SW 1271 (cell line): ENCODE results near the gene DNAH11.
A peak's percentile ranks its signal among the peaks of the same experiment; 100 is the strongest.

Experiments
- DNase-seq, 2 experiments: peaks; one replicate each; lab custom pipeline; 2025; lab: John Stamatoyannopoulos, UW

The DNAH11 gene

DNA sequence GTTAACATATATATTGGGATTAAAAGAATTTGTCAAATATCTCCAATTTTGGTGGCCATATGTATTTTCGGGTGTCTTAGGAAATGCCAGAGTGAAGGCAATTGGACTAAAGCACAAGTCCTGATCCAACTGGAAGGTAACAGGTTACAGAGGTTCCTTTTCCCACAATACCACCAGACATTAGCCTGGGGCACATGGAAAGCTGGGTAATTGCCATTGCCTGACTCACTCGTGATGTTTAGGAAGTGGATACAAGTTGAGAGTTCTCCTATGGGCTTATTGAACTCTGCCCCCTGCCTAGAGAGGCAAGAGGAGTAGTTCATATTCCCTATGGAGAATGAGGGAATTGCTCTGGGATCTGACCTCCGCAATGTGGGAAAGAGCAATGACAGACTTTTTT lies 5.7 kb downstream of the DNAH11 start:
- DNase-seq: no peak

DNA sequence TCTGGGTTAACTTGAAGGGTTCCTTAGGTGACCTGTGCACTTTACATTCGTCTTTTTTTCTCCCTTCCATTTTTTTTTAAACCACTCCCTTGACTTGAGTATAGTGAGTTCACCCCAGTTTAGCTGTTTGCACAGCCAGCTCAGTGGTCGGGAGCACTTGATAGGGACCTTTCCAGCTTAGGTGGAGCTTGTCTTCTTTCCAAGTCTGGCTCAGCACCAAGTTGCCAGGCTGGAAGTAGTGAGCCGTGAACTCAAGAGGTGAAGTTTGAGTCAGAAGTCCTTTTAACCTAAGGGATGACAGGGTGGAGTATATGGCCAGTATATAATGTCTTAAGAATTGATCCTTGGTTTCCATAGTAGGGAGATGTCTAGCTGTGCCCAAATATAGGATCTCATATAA lies 7.2 kb downstream of the DNAH11 start:
- no peak for DNase-seq

DNA sequence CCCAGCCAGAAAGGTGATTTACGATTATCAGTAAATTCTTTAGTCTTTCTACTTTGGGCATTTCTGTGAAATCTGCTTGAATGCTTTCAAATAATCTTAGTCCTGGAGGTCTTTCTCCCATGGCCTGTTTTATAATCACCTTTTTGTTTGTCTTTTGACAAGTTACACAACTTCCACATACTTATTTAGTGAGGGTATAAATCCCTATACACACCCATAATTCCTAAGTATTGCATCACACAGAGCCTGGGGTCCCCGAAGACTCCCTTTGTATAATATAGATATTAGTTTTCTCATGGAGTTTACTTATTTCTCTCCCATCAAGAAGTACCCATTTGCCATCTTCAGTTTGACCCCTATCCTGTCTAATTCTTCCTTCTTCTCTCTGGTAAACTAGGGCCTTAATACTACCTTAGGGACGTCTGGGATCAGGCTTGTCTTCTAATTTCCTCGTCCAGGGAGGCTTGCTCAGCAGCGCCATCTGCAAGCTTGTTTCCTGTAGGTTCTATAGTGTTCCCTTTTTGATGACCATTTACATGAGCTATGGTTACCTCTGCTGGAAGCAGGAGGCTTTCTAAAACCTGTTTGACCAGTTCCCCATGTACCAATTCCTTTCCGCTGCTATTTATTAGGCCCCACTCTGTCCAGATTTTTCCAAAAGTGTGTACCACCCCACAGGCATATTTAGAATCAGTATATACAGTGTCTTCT lies 8.1 kb downstream of the DNAH11 start:
- no peak for DNase-seq

DNA sequence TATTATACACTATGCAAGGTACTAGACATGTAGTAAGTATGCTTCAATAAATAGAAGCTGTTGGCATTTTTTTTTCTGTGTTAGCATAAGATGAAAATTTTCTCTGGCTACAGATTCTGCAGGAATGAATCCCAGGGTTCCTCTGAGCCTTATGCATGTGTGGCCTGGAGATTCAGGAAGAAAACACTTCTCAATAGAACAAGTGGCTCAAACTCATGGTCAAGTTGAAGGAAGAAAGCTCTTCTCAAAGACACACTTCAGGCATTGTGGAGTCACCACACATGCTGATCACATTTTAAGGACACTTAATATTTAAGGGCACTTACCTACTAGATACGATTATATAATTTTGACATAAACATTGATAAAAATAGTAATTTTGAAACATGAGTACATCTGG lies 19.5 kb downstream of the DNAH11 start:
- DNase-seq: no peak

DNA sequence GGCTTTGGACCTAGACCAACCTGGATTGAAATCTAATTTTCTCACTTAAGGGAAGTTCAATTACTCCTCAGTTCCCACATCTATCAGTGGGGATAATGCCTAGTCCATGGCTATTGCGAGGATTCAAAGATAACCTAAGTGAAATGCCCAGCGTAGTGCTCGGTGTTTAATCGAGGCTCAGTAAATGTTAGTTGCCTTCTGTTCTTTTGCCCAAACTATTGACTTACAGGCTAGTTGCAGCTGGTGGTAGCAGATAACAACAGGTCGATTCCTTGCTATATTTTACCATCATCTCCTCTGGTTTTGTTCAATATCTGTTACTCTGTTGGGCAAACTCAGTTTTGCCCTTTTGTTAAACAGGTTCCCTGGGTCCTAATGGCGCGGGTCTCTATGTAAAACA lies 22.8 kb downstream of the DNAH11 start:
- DNase-seq: no peak

DNA sequence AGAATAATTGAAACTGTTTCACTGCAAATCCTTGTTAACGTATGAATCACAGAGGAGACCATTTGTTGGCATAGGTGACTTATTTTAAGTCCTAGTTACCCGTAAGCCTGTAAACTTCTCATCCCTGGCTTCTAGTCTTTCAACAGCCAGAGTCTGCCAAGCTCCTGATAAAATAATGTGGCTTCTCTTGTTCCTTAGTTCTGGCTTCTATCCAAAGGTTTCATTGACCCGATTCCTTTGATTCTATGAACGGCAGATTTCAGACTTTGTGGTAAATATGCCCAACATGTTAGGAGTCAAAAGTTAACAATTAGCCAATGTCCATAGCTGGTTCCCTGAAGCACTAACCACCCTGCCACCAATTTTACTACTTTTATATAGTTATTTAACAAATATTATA lies 23.3 kb downstream of the DNAH11 start:
- no peak for DNase-seq

DNA sequence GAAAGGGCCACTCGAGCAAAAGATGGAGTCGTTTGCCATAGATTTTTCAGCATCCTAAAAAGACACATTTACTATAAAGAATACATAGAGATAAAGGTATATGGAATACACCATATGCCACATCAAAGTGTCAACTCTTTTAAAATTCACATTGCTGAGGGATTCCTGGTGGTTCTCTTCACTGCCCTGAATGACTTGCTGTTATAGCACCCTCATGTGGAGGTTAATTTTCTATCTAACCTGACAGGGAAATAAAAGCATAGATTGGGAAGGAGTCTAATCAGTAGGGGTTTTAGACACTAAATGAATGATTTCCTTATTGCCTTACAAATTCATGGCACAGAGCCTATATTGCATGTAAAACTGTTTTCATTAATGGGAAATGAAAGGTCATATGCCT lies 25.9 kb downstream of the DNAH11 start:
- DNase-seq: peak in 1 of 2 experiments; percentile 30

DNA sequence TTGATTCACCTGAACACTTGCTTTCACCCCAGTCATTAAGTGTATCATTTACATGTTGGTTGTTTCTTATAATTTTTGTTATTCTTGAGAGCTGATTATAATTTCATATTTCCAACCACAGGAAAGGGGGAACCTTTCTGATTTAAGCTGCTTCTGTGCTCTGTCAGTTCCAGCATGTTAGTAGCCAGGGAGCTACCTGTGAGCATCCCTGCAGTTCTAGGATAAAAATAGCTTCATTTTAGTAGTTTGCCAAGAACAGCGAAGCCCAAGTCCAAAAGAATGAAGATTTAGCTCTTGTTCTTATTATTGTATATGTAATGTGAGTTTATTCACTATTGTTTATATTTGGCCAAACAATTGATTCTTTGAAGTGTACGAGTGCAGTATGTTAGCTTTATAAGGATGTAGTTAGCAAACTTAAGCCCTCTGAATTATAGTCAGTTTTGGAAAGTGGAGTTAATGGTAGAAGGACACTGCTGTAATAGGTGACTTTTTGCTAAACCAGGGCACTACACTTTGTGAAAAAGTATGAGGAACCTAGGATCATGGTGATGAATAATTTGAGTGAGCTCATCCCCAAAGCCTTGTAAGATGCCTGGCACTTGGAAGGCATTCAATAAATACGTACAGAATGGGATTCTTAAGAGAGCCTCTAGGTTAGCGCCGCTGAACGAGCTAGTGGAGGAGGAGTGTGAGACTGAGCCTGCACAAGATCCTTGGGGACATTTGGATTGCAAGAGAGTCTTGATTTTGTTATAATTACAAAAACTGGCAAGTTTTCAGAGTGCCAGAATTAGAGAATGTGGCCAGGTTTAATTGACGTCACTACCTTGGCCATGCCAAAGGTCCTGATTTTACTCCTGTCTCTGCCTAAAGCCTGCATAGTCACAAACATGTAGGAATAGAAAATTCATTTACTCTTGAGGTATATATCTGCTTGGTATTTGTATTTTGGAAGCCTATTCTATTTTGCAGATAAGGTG lies 29.8 kb downstream of the DNAH11 start:
- no peak for DNase-seq

DNA sequence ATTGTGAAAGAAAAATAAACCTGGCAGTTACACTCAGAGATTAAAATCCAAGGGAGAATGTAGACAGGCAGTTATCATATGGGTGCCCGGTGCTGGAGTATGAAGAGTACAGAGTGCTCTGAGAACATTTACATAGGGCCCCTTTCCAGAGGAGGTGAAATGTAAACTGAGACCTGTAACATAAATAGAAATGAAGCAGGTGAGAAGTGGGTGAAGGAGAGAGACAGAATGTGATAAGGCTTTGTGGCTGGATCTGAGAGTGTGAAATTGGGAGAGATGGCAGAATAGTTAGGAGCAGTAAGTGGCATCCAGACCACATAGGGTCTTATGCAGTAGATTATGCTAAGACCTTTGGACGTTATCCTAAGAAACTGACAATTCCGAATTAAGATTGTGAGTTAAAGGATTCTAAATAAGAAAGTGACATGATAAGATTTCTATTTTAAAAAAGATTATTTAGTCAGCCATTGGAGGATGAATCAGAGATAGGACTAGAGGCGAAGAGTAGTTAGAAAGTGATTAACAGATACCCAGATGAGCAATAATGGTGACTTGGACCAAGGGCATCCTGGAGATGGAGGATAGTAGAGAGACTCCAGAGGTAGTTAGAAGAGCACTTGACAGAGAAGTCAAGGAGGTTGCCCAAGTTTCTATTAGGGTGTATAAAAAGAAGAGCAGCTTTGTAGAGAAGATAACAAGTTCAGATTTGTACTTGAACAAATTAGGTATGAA lies 36.7 kb downstream of the DNAH11 start:
- DNase-seq: no peak

DNA sequence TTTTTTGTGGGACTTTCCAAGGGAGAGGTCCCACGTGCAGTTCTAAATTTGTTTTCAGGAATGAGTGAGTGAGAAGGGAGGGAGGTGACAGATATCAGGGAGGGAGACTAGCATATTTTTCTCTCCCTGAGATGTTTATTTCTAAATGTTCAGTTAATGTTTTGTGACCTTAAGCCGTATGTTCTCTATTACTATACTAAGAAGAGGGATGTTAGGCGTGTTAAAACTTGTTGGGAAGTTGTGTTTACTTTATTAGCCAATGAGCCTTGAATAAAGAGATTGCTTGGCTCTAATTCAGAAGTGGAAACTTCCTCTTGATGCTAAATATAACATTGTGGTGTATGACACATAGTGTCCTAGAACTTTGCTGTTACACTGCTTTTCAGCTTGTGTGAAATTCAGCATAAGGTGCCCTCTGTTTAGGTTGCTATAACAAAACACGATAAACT lies 37.3 kb downstream of the DNAH11 start:
- peak in 1 of 2 experiments; percentile 24 for DNase-seq

DNA sequence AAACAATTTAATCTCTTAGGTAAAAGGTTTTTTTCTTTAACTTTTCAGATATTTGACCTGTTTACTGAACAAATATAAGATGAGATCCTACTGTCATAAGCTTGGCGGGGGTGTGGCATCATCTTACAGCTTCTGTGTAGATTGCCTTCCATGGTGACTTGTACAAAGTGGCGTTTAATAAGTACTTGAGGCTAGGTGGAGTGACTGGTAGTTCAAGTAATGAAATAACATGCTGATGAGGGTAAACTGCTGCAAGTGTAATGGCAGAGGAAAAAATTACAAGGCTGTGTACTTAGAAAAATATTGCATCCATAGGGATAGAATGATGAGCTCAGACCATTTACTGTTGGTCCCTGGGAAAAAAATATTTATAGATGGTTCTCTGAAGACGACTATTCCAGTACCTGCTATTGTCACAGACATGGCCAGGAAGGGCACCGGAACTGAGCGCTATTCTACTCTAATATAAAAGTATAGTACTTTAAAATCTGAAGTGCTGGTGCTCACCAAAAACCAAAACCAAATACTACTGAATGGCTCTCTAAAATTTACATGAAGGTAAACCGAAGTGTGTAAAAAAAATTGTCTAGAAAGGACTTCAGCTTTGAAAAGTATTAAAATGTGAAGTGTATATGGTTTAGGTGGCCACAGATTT lies 42.4 kb downstream of the DNAH11 start:
- no peak for DNase-seq

DNA sequence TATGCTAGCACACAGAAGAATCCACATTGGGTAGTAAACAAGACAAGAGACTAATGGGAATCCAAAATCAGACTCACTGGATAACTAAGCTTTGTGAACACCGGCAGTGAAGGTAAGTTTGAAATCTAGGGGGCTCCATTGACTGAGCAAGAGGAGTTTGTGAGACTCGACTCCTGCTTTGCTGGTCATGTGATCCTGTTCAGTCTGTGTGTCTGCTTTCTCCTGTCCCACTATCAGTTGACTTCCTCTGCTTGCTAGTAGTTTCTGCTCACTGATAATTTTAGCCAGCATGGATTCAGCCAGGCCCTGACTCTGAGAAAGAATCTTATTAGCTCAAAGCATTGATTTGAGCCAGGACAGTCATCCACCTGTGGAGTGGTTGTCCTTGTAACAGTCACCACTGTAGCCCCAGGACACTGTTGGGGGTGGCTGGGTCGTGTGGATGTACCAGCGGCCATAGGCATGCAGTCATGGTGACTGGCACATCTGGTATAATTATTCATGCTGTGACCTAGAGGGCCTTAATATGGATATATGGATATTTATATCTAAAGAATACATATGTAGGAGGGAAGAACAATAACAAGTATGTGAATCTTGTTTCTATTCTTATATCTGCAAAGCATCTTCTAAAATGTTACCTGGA lies 44.4 kb downstream of the DNAH11 start:
- DNase-seq: no peak

DNA sequence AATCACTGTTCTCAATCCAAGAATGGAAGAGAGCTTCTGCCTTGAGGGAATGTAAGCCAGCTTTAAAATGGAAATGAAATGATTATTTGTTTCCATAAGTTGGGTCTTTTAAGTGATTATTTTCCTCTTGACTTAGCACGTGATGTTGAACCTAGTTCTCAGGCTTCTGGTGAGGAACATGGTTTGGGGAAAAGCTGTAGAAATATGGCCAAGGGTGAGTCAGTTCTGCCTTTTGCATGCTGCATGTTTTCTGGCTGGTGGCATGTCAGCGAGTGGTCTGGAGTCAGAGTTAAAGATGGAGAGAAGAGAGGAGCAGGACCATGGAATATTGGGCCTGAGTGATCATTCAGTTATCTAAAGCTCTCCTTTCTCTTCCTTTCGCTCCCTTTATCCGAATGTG lies 54.0 kb downstream of the DNAH11 start:
- no peak for DNase-seq

DNA sequence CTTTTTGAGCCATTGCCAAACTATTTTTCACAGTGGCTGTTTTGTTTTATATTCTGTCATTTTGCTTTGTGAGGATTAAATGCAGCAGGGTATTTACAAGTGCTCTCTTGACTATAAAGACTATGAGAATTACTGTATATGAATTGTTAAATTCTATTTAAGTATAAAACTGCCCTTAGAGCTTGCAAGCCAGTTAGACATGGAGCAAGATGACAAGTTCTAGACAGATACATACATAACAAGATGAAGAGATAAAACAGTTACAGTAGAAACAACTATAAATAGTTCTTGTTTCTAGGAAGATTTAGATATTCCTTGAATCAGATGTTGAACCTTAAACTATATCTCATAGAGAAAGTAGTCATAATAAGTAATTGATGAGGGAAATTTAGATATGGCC lies 60.6 kb downstream of the DNAH11 start:
- no peak for DNase-seq

DNA sequence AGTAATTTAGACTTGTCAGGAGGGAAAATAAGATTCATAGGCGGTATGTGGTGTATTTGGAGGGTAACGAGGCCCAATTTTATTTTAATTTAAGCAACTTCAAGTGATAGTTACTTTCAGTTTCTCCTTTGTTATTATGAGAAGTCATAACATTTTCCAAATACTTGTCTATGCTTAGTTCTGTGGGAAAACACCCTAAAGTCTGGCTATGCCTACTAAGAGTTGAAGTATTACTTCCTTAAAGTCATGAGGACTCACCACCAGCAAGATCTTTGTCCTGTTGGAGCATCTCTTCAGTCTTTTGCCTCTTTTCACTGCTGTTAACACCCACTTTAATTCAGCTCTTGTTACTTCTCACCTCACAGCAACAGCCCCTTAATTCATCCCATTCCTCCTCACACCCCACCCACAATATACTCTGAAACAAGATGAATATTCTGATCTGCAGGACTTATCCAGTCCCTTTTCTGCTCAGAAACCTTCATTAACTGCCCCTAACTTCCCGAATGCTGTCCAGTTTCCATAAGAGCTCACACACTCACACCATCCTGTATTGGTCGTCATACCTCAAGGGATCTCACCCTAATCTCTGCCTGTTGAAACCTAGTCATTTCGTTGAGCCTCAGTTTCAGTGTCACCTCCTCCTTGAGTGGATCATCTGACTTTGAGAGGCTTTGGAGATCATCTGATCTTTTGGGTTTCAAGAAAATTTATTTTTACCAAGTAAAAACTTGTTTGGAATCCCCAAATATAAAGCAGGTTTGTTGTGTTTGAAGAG lies 61.3 kb downstream of the DNAH11 start:
- DNase-seq: no peak

DNA sequence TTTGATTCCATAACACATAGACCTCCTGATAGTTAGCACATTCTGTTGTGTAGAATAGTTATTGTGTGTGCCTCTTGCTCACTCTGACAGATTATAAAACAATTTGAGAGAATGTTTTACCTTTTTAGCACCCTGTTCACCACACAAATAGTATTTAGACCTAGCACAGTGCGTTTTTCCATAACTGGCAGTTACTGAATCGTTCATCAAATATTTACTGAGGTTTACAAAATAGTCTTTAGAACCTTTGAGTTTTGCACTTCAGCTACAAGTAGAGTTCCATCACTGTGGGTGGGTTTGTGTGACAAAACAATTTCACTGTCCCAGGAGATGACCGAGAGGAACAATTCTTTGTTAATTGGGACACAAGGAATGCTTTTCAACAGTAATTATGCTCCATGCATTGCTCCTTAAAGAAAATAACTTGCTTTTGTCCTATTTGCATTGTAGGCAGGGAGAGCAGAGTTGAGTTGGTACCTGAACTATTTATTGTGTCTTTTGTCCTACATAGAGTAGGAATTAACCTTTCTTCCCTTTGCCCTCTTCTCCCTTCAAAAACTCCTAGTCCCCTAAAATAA lies 62.3 kb downstream of the DNAH11 start:
- DNase-seq: no peak

DNA sequence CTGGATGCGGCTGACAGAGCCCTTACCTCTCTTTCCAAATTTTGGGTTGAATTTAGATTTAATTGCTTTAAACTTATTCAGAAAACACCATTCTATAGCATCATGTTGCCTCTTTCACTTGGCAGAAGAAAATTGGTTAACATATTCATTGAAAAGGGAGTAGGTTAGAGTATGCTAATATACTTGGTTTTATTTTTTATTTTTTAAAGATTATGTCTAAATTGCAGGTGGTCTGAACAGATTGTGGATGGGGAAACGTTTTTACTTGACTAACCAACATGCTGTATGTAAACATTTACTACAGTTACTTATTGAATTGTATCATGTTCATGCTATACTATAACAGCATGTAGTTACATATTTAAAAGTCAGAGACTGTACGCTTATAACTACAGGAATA lies 65.6 kb downstream of the DNAH11 start:
- no peak for DNase-seq

DNA sequence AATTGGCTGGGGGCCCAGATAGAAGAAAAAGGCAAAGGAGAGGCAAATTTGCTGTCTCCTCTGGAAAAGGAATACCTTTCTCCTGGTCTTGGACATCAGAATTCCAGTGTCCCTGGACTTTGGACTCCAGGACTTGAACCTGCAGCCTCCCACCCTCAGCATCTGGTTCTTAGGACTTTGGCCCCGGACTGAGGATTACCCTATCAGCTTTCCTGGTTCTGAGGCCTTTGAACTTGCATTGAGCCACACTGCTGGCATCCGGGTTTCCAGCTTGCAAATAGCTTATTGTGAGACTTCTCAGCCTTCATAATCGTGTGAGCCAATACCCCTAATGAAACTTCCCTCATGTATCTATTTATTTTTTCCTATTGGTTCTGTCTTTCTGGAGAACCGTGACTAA lies 68.3 kb downstream of the DNAH11 start:
- no peak for DNase-seq

DNA sequence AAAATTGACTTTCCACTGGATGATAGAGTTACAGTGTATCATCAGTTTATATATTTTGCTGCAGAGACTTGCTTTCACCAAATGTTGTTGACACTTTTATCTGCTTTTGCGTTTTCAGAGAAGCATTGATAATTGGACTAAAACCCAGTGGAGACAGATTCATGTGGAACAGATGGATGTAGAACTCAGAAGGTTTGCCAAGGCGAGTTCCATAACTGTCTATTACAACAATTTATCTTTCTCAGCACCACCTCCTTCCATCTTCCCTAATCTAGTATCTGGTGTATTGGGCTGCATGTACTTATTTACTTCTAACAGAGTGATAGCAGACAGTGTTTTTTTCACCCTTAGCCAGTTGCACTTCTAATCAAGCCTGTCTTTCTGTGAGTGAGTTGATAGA lies 73.3 kb downstream of the DNAH11 start:
- DNase-seq: no peak

DNA sequence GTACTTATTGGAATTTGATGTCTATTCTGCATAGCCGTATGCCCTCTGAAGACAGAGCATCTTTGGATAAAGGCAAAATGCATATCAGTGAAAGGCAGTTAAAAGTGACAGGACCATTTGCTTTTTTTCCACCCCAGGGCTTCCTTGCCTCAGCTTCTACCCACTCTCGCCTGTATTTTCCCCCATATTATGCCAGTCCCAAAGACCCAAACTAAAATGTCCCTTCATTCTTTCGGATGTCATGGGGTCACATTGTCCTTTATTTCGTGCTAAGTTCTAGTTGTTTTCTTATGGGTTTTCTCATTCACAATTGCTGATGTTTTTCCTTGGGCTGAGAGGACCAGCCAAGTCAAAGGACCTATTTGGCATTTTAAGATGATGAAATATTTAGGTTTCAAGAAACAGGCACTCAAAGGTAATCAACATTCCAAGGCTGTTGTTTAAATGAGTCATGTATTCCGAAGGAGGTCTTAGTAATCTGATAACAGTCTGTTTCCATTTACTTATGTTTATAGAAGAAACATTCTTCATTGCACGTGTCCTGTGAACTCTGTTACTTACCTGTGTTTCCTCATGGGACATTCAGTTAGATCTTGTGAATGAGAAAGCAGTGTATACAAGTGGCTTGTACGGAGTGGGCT lies 74.1 kb downstream of the DNAH11 start:
- peak; percentile 70 to 96 for DNase-seq
